Right atrium auricular region (tissue), 2 donors: ENCODE results near the gene MAPK8IP3. TPM values are rescaled to one million over a fixed set of nuclear protein-coding genes. Genes with fewer than 3 reads are reported as not detected.

Experiments used
- DNase-seq: peaks from one replicate; pipeline ENCODE4 v3.0.0-alpha.2; 2019; ENCODE audit warnings: low spot score
- H3K27ac ChIP-seq, 2 donors: fragments of 200-600 bp; sonication (generic); 1 replicate in 1 of 2; 2 replicates in 1 of 2; pipeline ENCODE4 v1.5.1; 2016 to 2019
- H3K27me3 ChIP-seq, 2 donors: fragments of 200-600 bp; sonication (generic); one replicate each; pipeline versions ENCODE4 v1.5.1 to v1.6.0; 2017 to 2019
- H3K36me3 ChIP-seq: fragments of 200-600 bp; sonication (generic); one replicate; pipeline ENCODE4 v1.5.1; 2016
- H3K4me1 ChIP-seq, 2 donors: fragments of 200-600 bp; sonication (generic); one replicate each; pipeline versions ENCODE4 v1.5.1 to v1.6.0; 2017 to 2019
- H3K4me3 ChIP-seq, 2 donors: fragments of 200-600 bp; sonication (generic); 1 replicate in 1 of 2; 2 replicates in 1 of 2; pipeline ENCODE4 v1.5.1; 2017 to 2019; ENCODE audit warnings: mild to moderate bottlenecking in 1 of 2, moderate library complexity in 1 of 2
- H3K9me3 ChIP-seq, 2 donors: fragments of 200-600 bp; sonication (generic); one replicate each; pipeline ENCODE4 v1.5.1; 2019
- CTCF ChIP-seq, 2 donors: fragments of 200-600 bp; sonication (generic); IDR thresholded peaks; one replicate each; pipeline ENCODE4 v1.5.1; 2019; ENCODE audit warnings: antibody characterized with exemption in 2 of 2
- total RNA-seq, 2 donors: library from RNA; depleted of rRNA; stranded (reverse); fragments of >200 nt; gene quantifications; one replicate each; pipeline ENCODE4 v1.1.0, GENCODE V29; 2016

The MAPK8IP3 gene
- total RNA-seq, 2 donors from 2014 or later, result 43.1 to 43.3 TPM

- no peaks in the 10 kb centered on the region for H3K9me3 ChIP-seq
- no peaks in the 10 kb centered on the region for H3K27me3 ChIP-seq
- no peak for DNase-seq
- H3K4me1 ChIP-seq, result peaks cover 0 to 9% of the 10 kb centered on the region in 2 donors
- H3K4me3 ChIP-seq, result no peak overlapping the region
- no peak overlapping the region for H3K27ac ChIP-seq
- no peak for TF ChIP-seq CTCF (IDR thresholded peaks at IDR 0.05)
- H3K36me3 ChIP-seq, result no peaks in the 10 kb centered on the region
Observed at GRCh38 chr16:1689853-1690252, 16.1 kb upstream of the MAPK8IP3 start.

GRCh38 chr16:1690810-1691209, 15.2 kb upstream of the MAPK8IP3 start:
- Histone ChIP-seq H3K36me3 (no peaks in the 10 kb centered on the region), H3K9me3 (no peaks in the 10 kb centered on the region), H3K27ac (no peak overlapping the region), H3K4me1 (peaks cover 0 to 9% of the 10 kb centered on the region in 2 donors), H3K27me3 (no peaks in the 10 kb centered on the region), H3K4me3 (no peak overlapping the region)
- no peak for DNase-seq
- no peak for TF ChIP-seq CTCF (IDR thresholded peaks at IDR 0.05)

- no peak for TF ChIP-seq CTCF (IDR thresholded peaks at IDR 0.05)
- Histone ChIP-seq H3K9me3 (no peaks in the 10 kb centered on the region), H3K4me3 (no peak overlapping the region), H3K36me3 (no peaks in the 10 kb centered on the region), H3K4me1 (peaks cover 0 to 9% of the 10 kb centered on the region in 2 donors), H3K27ac (no peak overlapping the region), H3K27me3 (no peaks in the 10 kb centered on the region)
- no peak for DNase-seq
Observed at GRCh38 chr16:1691276-1691675, 14.7 kb upstream of the MAPK8IP3 start.

- no peaks in the 10 kb centered on the region for H3K36me3 ChIP-seq
Observed at GRCh38 chr16:1691956-1692355, 14.0 kb upstream of the MAPK8IP3 start.

GRCh38 chr16:1696863-1697262, 9.1 kb upstream of the MAPK8IP3 start:
- no peak for DNase-seq
- no peak for TF ChIP-seq CTCF (IDR thresholded peaks at IDR 0.05)
- H3K4me3 ChIP-seq, result no peak overlapping the region
- H3K27me3 ChIP-seq, result no peaks in the 10 kb centered on the region
- H3K27ac ChIP-seq, result no peak overlapping the region
- H3K9me3 ChIP-seq, result no peaks in the 10 kb centered on the region
- H3K36me3 ChIP-seq, result no peaks in the 10 kb centered on the region
- peaks cover 0 to under 1% of the 10 kb centered on the region in 2 donors for H3K4me1 ChIP-seq

More at GRCh38 chr16:1691956-1692355, 14.0 kb upstream of the MAPK8IP3 start:
- H3K4me1 ChIP-seq, result peaks cover 0 to 9% of the 10 kb centered on the region in 2 donors
- no peak for DNase-seq
- no peak for TF ChIP-seq CTCF (IDR thresholded peaks at IDR 0.05)
- H3K27me3 ChIP-seq, result no peaks in the 10 kb centered on the region
- no peak overlapping the region for H3K4me3 ChIP-seq
- H3K9me3 ChIP-seq, result no peaks in the 10 kb centered on the region
- H3K27ac ChIP-seq, result no peak overlapping the region

GRCh38 chr16:1698680-1699079, 7.3 kb upstream of the MAPK8IP3 start:
- H3K4me3 ChIP-seq, result no peak overlapping the region
- H3K36me3 ChIP-seq, result no peaks in the 10 kb centered on the region
- H3K27ac ChIP-seq, result no peak overlapping the region
- H3K4me1 ChIP-seq, result no peaks in the 10 kb centered on the region
- no peaks in the 10 kb centered on the region for H3K27me3 ChIP-seq
- TF ChIP-seq CTCF (IDR thresholded peaks at IDR 0.05), result no peak
- no peak for DNase-seq
- H3K9me3 ChIP-seq, result no peaks in the 10 kb centered on the region
